ENCODE results near the gene SMIM29.
"Not testable (repeated sequence)": the region's sequence is repeated elsewhere in the genome, so short reads cannot be mapped to it uniquely, and the experiment has no call there.

The SMIM29 gene

DNA sequence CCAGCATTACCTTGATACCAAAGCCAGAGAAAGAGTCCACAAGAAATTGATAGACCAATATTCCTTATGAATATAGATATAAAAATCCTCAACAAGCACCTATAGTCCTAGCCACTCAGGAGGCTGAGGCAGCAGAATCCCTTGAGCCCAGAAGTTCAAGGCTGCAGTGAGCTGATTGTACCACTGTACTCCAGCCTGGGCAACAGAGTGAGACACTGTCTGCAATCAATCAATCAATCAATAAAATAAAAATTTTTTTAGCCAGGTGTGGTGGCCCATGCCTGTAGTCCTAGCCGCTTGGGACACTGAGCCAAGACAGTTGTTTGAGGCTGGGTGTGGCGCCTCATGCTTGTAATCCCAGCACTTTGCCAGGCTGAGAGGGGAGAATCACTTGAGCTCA, 18.9 kb upstream of the SMIM29 start:
- no peak for DNase-seq

- not testable (repeated sequence) for DNase-seq
These were observed 14.7 kb upstream of the SMIM29 start for GRCh38 chr6:34263484-34263883.

DNA sequence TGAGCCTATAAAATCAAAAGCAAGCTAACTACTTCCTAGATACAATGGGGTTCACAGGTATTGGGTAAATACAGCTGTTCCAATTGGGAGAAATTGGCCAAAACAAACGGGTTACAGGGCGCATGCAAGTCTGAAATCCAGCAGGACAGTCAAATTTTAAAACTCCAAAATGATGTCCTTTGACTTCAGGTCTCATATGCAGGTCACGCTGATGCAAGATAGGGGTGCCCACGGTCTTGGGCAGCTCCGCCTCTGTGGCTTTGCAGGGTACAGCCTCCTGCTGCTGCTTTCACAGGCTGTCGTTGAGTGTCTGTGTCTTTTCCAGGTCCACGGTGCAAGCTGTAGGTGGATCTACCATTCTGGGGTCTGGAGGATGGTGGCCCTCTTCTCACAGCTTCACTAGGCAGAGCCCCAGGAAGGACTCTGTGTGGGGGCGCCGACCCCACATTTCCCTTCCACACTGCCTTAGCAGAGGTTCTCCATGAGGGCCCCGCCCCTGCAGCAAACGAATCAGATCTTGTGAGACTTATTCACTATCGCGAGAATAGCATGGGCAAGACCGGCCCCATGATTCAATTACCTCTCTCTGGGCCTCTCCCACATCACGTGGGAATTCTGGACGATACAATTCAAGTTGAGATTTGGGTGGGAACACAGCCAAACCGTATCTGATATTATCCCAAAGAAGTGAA, 11.9 kb upstream of the SMIM29 start:
- DNase-seq: no peak

GRCh38 chr6:34259529-34260069, 10.8 kb upstream of the SMIM29 start:
- DNase-seq: no peak

- peak in 1 of 2 donors; percentile 28 for DNase-seq
These were observed 3.6 kb upstream of the SMIM29 start for GRCh38 chr6:34252395-34252794.

DNA sequence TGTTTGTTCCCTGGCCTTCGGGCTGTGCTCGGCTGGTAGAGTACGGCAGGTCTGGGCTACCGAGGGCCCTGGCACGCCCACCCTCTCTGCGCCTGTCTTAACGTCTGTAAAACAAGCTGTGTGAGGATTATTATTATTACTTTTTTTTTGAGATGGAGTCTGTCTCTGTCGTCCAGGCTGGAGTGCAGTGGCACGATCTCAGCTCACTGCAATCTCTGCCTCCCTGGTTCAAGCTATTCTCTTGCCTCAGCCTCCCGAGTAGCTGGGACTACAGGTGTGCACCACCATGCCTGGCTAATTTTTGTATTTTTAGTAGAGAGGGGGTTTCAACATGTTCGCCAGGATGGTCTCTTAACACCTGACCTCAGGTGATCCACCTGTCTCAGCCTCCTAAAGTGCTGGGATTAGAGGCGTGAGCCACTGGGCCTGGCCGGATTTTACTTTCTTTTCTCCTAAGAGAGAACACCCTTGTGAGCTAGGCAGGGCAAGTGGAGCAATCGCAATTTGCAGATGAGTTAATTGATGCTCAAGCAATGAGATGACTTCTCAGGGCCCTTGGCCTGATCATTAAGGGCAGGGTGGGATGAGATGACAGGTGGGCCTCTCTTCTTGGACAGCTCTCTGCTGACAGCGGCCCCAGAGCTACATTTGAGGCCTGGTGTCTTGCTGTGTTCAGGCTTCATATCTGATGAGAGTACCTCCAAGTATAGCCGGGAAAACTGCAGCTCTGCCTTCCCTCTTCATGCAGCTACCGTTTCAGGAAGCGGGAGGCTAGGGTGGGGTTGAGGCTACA, 859 bp upstream of the SMIM29 start:
- DNase-seq: no peak

GRCh38 chr6:34248198-34248726, 544 bp downstream of the SMIM29 start:
- peak in 1 of 2 donors; percentile 52 for DNase-seq

DNA sequence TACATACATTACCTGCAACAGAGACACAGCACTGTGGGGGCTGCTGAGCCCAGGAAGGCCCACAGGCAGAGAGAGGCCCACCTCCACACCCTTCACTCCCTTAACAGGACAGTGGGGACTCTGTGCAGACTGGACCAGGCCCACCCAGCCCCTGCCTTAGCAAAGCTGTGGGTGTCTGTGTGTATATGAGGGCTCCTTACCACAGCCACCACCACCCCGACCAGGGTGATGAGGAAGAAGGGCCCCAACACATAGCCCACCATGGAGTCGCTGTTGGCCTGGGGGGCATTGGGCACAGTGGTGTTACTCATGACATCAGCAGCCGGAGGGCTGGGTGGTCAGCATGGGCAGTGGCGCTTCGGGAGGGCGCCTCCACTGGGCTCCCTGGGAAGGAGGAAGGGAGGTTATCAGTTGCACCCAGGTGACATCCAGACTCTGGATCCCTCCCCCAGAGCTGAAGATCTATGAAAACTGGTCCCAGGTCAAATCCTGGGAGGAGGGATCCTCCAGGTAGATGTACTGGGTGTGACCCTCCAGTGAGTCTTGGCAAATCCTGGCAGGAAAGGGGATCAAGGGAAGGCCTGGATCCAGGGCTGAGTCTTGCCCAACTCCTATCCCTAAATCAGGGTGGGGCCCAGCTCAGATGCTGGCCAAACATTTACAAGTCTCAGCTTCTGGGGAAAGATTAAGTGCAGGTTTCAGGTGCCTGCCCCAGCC, 1.2 kb downstream of the SMIM29 start:
- no peak for DNase-seq

DNA sequence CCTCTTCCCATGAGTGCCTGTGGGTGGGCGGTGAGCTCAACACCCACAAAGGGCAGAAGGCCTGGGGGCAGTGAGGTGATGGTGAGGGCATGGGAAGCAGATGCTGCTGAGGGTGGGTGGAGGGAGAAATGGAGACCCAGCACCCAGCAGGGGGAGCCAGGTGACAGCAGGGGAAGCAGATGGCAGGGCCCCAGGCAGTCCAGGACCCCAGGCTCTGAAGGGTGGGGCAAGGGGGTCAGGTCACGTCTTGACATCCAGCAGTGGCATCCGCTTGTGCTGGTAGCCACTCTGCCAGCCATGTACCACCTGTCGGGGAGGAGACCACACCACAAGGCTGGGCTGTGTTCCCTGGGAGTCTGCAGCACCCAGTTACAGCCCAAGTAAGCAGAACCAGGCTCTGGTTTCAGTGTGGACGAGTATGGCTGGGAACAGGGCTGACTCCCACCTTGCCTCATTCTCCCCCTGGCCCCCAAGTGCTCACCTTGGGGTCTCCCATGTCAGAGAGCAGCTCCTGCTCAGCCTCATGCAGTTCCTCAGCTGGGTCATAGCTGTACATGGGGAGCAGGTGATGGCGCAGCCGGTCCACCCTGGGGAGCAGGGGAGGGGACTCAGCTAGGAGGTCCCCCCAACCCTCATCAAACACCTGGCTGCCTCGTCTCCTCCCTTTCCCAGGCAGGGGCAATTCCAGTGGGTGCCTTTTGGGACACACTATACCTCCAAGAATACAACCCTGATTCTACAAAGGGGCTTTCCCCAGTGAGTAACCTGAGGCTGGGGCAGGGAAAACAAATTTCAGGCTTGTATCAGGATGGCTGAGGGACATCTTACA, 2.0 kb downstream of the SMIM29 start:
- peak in 1 of 2 donors; percentile 22 for DNase-seq

DNA sequence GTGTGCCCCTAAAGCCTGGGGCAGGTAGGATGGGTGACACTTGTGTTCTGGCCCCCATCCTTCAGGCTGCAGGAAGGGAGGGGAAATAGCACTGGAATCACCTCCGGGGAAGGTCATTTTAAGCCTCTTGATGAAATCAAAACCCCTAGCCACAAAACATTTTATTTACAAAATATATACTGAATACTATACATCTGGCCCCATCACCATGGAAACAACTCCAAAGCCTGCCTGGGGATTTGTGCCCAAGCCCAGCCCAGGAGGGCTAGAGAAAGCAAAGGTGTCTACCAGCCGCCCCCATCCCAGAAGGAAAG, 2.6 kb downstream of the SMIM29 start:
- no peak for DNase-seq

DNA sequence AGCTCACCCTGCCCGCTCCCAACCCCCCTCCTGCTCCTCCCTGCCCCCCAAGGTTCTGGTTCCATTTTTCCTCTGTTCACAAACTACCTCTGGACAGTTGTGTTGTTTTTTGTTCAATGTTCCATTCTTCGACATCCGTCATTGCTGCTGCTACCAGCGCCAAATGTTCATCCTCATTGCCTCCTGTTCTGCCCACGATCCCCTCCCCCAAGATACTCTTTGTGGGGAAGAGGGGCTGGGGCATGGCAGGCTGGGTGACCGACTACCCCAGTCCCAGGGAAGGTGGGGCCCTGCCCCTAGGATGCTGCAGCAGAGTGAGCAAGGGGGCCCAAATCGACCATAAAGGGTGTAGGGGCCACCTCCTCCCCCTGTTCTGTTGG, 3.1 kb downstream of the SMIM29 start:
- DNase-seq: not testable (repeated sequence)

DNA sequence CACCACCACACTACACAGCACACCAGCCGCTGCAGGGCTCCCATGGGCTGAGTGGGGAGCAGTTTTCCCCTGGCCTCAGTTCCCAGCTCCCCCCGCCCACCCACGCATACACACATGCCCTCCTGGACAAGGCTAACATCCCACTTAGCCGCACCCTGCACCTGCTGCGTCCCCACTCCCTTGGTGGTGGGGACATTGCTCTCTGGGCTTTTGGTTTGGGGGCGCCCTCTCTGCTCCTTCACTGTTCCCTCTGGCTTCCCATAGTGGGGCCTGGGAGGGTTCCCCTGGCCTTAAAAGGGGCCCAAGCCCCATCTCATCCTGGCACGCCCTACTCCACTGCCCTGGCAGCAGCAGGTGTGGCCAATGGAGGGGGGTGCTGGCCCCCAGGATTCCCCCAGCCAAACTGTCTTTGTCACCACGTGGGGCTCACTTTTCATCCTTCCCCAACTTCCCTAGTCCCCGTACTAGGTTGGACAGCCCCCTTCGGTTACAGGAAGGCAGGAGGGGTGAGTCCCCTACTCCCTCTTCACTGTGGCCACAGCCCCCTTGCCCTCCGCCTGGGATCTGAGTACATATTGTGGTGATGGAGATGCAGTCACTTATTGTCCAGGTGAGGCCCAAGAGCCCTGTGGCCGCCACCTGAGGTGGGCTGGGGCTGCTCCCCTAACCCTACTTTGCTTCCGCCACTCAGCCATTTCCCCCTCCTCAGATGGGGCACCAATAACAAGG, 3.6 kb downstream of the SMIM29 start:
- not testable (repeated sequence) for DNase-seq

- DNase-seq: peak; percentile 65 to 84
These were observed 4.6 kb downstream of the SMIM29 start for GRCh38 chr6:34243901-34244884.

- DNase-seq: no peak
These were observed 5.6 kb downstream of the SMIM29 start for GRCh38 chr6:34243131-34243771.

GRCh38 chr6:34242252-34243130, 6.3 kb downstream of the SMIM29 start:
- no peak for DNase-seq

DNA sequence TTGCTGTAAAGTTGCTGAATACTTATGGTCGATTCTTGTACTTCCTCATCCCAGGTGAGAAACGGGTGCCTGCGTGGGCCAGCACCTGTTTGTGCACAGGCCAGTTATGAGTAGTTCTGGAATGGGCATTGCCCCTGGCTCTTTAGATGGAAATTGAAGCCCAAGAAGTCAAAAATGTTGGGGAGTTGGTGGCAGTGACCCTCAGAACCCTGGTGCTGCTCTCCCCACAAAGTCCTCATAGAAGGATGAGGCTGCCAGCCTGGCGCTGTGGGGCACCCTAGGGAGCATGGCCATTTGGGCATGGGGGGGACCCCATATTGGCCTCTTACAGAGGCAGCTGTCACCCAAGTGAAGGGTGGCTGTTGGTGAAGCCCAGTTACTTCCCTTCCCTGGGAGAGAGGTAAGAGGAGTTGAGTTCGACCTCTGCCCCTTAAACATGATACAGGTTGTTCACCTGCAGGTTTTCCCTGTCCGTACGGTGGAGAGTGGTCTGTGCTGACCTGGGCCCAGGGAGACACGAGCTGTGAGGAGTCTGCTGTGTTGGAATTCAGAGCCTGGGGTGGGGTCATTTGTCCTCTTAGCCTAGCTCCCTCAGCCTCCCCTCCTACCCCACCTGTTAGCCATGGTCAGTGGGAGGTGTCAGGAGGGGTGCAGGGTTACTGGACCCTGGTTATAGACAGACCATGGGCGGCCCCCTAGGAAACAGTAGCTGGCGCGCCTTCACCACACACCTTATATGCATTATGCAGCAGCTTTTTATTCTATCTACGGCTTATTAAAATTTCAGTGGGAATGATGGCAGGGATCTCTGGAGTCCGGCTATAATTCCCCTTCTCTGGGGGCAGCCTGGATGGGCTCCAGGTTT, 7.2 kb downstream of the SMIM29 start:
- DNase-seq: no peak

DNA sequence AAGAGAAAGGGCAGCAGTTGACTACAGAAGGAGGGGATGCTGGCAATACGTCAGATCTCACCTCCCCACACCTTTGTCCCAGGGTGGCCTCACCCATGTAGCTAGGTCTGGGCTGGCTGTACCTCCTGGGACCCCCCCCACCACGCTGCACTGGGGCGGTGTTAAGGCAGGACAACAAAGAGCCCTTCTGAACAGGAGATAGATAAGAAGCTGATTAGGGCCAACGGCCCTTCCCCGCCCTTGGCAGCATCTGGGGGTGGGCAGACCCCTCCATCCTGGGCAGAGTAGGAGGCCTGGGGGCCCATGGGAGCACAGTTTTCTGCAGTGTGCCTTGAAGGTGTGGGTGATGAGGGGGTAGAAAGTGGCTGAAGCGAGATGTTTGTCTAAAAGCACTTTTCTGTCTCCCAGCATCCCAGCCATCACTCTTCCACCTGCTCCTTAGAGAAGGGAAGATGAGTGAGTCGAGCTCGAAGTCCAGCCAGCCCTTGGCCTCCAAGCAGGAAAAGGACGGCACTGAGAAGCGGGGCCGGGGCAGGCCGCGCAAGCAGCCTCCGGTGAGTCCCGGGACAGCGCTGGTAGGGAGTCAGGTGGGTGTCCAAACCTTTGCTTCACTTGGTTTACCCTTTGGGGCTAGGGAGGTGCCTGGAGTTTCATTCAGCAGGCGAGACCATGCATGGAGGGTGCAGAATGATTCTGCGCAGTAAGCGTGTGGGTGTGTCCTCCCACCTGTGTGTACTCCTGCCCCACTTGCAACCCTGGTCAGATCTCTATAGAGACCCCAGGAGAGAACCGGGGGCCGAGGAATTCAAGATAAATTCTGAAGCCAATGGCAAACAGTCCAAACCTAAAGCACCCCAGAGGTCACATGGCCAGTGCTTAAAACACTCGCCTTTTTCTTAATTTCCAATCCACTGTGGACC, 8.2 kb downstream of the SMIM29 start:
- no peak for DNase-seq
